ENCODE data around the gene GYPB.
"Not testable (repeated sequence)": the region's sequence is repeated elsewhere in the genome, so short reads cannot be mapped to it uniquely, and the experiment has no call there.

DNA sequence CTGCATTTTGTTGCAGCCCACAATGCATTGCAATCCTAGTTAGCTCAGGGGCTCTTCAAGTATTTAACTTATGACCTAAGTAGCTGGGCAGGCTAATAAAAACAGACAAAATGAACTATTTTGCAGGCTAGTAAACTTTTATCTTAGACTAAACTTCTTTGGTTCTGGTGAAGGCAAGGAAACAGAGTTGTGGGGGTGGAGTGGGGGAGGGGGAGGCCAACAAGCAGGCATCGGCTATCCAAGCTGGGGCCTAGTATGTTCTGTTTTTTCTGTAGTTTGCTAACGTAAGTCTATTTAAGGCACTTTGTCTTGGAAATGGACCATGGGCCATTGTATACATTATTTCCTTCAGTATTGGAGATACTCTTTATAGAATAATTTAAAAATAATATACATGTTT is 31.5 kb upstream of the GYPB start:
- TF ChIP-seq CTCF (IDR thresholded peaks at IDR 0.05; ENCODE audit: insufficient read depth, low read depth, low read length); EZH2 (IDR thresholded peaks at IDR 0.05; ENCODE audit: insufficient read depth, low read length): not testable (repeated sequence)
